Retinal pigment epithelial cell (primary cell): ENCODE results near the gene C3orf22.

ENCODE experiments used
- DNase-seq: peaks from one replicate; pipeline ENCODE4 v3.0.0-alpha.2; 2010; ENCODE audit warnings: low read depth
- H3K4me3 ChIP-seq: 2 replicates; pipeline ENCODE4 v1.5.1; 2011; ENCODE audit warnings: mild to moderate bottlenecking, low read length, control low read depth, moderate library complexity
- CTCF ChIP-seq: conservative IDR thresholded peaks from 2 replicates; pipeline ENCODE4 v1.5.1; 2011; ENCODE audit warnings: low read depth, low read length, control low read depth, inconsistent platforms

The C3orf22 gene

GRCh38 chr3:126551839-126552687 is 6.7 kb downstream of the C3orf22 start:
- no peak for TF ChIP-seq CTCF
- H3K4me3 ChIP-seq = no peak overlapping the region
- DNase-seq = no peak

GRCh38 chr3:126551121-126551838 is 7.5 kb downstream of the C3orf22 start:
- TF ChIP-seq CTCF = no peak
- H3K4me3 ChIP-seq = no peak overlapping the region
- no peak for DNase-seq

GRCh38 chr3:126550488-126551051 is 8.2 kb downstream of the C3orf22 start:
- no peak for TF ChIP-seq CTCF
- no peak overlapping the region for H3K4me3 ChIP-seq
- no peak for DNase-seq

GRCh38 chr3:126549861-126550487 is 8.8 kb downstream of the C3orf22 start:
- no peak for DNase-seq
- TF ChIP-seq CTCF = no peak
- no peak overlapping the region for H3K4me3 ChIP-seq

GRCh38 chr3:126548556-126549466 is 9.9 kb downstream of the C3orf22 start:
- no peak overlapping the region for H3K4me3 ChIP-seq
- no peak for DNase-seq
- no peak for TF ChIP-seq CTCF

GRCh38 chr3:126547721-126548120 is 11.0 kb downstream of the C3orf22 start:
- no peak for TF ChIP-seq CTCF
- no peak for DNase-seq
- no peak overlapping the region for H3K4me3 ChIP-seq
